Measurements from ENCODE around the gene SAA4.
"Not testable (repeated sequence)": the region's sequence is repeated elsewhere in the genome, so short reads cannot be mapped to it uniquely, and the experiment has no call there.

SAA4 gene
- 0 reads per million in 4 donors for total RNA-seq

DNA sequence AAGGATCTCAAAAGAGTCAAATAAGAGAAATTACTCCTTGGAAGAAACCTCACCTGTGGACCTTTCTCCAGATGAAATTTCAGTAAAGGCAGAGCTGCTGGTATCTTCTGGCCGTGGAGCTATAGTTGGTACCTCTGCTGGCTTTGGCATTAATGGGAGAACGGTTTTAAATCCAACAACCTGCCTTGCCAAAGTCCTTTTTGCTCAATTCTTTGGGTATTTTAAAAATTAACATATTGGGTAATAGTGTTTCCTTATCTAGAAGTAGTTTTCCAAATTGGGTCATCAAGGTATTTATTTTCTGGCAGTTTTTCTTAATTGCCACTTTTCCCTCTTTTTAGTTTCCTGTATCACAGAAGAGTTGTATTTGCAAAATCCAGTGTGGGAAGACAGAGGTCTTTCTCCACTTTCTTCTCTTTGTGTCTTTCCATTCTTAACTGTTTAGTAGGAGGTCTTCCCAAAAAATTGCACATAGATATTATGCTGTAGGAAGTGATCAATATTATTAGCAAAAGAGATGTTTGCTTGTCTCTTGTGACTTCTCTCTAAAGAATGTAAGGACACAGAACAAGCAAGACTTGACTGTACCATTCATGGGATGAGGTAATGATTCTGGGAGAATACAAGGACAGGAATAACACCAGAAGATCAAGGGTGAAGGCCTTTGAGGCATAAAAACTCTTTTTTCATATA lies at the start of gene SAA4:
Gene SAA4 (minus strand): TSS at position 139 of the 693 bp plus-strand sequence. CDS start 876 bp downstream, outside the sequence.
- DNase-seq = no peak

GRCh38 chr11:18285841-18286240 lies 49.2 kb upstream of the SAA4 start:
- no peak for DNase-seq

DNA sequence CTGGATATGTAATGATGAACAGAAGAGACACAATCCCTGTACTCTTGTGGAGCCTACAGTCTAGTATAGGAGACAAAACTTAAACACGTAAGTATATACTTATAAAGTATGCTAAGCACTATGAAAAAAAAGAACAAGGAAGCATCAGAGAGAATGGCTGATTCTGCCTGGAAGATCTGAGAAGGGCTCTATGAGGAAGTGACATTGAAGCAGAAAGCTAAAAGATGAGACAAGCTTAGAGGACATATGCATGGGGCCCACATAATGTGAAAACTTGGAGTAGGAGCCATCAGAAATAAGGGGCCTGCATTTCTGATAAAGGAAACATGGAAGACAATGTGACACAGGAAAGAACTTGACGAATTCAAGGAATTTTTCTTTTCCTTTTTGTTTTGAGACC lies 46.0 kb upstream of the SAA4 start:
- no peak for DNase-seq

- peak in 1 of 5 donors; percentile 53 for DNase-seq
These were observed 43.9 kb upstream of the SAA4 start for GRCh38 chr11:18280438-18281045.

DNA sequence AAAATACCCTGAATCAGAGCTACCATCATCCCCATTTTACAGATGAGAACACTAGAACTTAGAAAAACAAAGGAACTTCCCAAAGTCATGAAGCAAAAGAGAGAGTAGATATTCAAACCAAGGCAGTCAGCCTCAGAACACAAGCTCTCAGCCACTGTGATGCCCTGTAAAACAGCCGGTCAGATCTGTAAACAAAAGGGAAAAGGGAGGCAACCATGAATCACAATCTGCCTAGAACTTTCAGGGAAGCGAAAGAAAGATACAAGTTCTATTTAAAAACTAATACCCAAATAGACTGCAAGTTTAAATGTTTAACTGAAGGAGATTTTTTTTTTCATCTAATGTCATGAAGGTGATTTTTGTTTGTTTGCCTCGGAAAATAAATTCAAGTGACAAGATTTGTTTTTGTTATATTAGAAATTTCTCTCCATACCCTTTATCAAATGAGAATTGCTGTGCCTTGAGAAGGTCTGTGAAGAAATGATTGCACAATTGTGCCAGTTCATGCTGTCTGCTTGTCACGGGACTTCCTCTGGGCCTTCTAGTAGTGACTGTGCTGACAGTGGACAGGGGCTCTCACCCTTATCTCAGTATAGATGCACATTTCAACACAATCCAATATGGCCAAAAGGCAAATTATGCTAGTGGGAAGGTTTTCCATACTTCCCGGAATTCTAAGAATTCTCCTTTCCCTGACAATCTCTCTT lies 41.1 kb upstream of the SAA4 start:
- no peak for DNase-seq

GRCh38 chr11:18271206-18271605 lies 34.6 kb upstream of the SAA4 start:
- DNase-seq = no peak

GRCh38 chr11:18270102-18270501 lies 33.5 kb upstream of the SAA4 start:
- no peak for DNase-seq

DNA sequence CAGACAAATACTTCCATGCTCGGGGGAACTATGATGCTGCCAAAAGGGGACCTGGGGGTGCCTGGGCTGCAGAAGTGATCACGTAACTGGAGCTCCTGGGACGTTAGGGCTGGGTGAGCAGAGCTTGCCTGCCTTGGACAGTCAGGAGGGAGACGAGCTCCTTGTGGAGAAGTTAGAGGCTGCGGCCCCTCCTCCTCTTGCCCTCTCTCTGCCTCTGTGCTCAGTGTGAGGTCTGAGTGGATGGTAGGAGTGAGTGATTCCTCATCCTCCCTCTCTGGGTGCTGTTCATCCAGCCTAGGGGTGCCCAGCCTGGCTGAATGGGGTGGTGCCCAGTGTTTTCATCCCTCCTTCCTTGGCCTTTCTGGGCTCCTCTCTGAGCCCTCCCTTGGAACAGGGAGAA lies 32.6 kb upstream of the SAA4 start:
- not testable (repeated sequence) for DNase-seq

GRCh38 chr11:18267335-18268133 lies 30.9 kb upstream of the SAA4 start:
- not testable (repeated sequence) for DNase-seq

- DNase-seq = no peak
These were observed 29.3 kb upstream of the SAA4 start, which contains the start of gene SAA1 for GRCh38 chr11:18265949-18266348. Gene SAA1 (plus strand): TSS chr11:18266264. CDS start chr11:18266888, 624 bp downstream.

DNA sequence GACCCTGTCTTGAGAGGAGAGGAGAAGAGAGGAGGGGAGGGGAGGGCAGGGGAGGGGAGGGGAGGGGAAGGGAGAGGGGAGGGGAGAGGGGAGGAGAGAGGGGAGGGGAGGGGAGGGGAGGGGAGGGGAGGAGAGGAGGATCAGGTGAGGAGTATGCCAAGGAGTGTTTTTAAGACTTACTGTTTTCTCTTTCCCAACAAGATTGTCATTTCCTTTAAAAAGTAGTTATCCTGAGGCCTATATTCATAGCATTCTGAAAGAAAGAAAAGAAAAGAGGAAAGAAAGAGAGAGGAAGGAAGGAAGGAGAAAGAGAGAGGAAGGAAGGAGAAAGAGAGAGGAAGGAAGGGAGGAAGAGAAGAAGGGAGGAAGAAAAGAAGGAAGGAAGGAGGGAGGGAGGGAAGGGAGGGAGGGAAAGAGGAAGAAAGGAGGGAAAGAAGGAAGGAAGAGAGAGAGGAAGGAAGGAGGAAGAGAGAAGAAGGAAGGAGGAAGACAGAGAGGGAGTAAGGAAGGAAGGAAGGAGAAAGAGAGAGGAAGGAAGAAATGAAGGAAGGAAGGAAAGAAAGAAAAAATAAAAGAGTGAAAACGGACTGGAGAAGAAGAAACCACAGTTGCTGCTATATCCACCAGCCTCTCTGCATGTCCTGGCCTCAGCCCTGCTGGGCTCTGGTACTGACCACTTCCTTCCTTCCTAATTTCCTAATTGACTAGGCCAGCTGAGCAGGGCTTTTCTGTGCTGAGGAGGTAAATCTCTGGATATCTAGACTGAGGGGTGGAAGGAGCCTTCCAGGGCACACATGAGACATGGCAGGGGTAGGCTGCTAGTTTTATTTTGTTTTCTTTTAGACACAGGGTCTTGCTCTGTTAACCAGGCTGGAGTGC lies 28.3 kb upstream of the SAA4 start:
- no peak for DNase-seq

DNA sequence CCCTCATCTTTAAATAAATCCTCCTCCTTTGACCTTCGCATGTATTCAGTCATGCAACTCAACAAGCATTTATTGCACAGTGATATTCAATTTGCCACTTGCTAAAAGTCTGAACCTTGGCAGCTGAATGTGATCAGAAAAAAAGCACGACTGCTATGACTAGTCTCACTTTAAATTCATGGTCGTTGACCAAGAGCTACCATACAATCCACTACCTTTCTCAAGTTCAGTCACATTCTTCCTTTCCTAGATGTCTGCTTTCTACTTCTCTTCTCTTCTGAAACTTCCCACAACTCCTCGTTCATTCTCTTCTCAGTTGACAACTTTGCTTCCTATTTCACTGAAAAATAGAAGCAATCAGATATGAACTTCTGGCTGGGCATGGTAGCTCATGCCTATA lies 27.4 kb upstream of the SAA4 start:
- peak in 1 of 5 donors; percentile 17 for DNase-seq

- not testable (repeated sequence) for DNase-seq
These were observed 26.2 kb upstream of the SAA4 start for GRCh38 chr11:18262681-18263350.

DNA sequence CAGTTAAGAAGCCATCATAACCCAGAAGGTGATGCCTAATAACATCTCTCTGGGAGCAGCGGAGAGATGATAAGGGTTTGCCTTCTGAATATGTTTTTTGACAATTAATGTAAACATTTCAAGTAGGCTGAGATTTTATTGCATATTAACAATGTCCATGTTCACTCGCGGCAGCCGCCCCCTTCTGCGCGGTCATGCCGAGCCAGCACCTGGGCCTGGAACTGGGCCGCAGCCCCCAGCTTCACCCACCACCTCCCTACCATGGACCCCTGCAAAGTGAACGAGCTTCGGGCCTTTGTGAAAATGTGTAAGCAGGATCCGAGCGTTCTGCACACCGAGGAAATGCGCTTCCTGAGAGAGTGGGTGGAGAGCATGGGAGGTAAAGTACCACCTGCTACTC lies 25.1 kb upstream of the SAA4 start:
- no peak for DNase-seq

- no peak for DNase-seq
These were observed 22.7 kb upstream of the SAA4 start for GRCh38 chr11:18259259-18259658.

DNA sequence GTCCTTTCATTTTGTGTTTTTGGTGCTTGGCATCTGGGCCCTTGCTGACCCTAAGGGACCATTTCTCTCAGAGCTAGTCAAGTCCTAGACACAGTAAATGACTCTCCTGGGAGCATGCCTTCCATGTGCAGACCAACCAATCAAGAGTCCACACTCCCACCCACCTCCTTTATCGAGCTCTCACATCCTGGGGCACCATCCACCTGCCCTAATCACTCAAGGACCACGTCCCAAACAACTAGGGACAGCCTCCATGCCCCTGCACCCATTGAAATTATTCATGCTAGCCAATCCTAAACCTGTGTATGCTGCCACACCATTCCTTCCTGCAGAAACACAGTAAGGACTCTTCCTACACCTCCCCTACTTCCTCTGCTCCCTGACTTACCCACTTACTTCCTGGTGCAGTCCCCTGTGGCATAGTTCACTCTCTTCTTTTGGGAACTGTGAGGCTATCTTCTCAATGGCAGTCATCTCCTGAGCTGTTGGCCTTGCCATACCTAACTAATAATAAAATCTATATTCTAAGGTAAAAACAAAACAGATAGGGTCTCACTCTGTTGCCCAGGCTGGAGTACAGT lies 18.3 kb upstream of the SAA4 start:
- DNase-seq = no peak

GRCh38 chr11:18253778-18254338 lies 17.3 kb upstream of the SAA4 start:
- no peak for DNase-seq

GRCh38 chr11:18253233-18253632 lies 16.6 kb upstream of the SAA4 start:
- DNase-seq = no peak

DNA sequence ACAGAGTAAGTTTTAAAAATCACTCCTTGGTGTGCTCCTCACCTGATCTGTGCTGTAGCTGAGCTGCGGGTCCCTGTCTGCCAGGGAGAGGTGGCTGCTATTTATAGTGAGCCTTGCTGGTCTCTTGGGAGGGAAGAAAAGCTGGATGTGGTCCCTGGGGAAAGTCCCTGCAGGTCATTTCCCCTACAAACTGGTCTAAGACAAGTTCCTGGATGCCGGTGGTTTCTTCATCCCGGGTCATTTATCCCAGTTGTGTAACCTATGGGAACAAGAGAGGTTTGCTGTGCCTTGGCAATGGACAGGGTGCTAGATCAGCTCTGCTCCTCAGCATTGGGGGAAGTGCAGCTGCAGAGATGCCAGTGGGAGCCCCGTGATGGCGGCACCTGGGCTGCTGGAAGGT lies 12.0 kb upstream of the SAA4 start, which contains the start of gene SAA2:
Gene SAA2 (minus strand): TSS at position 108 of the 400 bp plus-strand sequence. CDS start 657 bp downstream, outside the sequence.
- DNase-seq = no peak

DNA sequence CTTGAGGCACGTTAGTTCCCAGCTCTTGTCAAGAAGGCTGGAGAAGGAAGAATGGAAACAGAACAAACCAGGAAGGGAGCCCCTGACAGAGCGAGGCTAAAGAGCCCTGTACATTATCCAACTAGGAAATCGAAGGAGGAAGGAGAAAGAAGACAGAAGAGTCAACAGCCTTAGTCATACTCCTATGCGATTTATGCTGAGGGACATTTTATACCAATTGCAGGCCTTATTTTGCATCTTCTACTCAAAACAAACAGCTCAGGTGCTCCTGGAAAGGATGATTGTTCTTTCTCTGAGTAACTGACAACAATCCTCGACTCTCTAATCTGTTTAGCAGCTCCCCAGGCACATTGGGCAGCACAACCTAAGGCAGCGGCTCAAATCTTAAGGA lies 10.6 kb upstream of the SAA4 start:
- DNase-seq = not testable (repeated sequence)

Measured in T-helper 1 cell (primary cell).